ENCODE results near the gene EFCAB6.

EFCAB6 gene

GRCh38 chr22:43706151-43706550, 106.0 kb downstream of the EFCAB6 start:
- no peak for DNase-seq (ENCODE audit: low spot score)
- POLR2A ChIA-PET (ENCODE audit: low non-redundant PET) = no interaction called here
- H3K27ac ChIP-seq = no peak overlapping the region
- CTCF ChIA-PET = no interaction called here
- no peak for TF ChIP-seq CTCF (conservative IDR thresholded peaks at IDR 0.05; ENCODE audit: low read depth)

GRCh38 chr22:43704051-43704450, 108.1 kb downstream of the EFCAB6 start:
- no peak for DNase-seq (ENCODE audit: low spot score)
- no peak for TF ChIP-seq CTCF (conservative IDR thresholded peaks at IDR 0.05; ENCODE audit: low read depth)
- ChIA-PET POLR2A (ENCODE audit: low non-redundant PET) (no interaction called here), CTCF (no interaction called here)
- no peak overlapping the region for H3K27ac ChIP-seq

- ChIA-PET POLR2A (ENCODE audit: low non-redundant PET) (no interaction called here), CTCF (no interaction called here)
- DNase-seq (ENCODE audit: low spot score) = no peak
- no peak overlapping the region for H3K27ac ChIP-seq
- TF ChIP-seq CTCF (conservative IDR thresholded peaks at IDR 0.05; ENCODE audit: low read depth) = no peak
Observed at GRCh38 chr22:43698403-43698802, 113.7 kb downstream of the EFCAB6 start.

GRCh38 chr22:43697894-43698293, 114.2 kb downstream of the EFCAB6 start:
- POLR2A ChIA-PET (ENCODE audit: low non-redundant PET) = no interaction called here
- no peak for DNase-seq (ENCODE audit: low spot score)
- H3K27ac ChIP-seq = no peak overlapping the region
- CTCF ChIA-PET = no interaction called here
- no peak for TF ChIP-seq CTCF (conservative IDR thresholded peaks at IDR 0.05; ENCODE audit: low read depth)

- ChIA-PET CTCF (no interaction called here), POLR2A (ENCODE audit: low non-redundant PET) (no interaction called here)
- H3K27ac ChIP-seq = no peak overlapping the region
- no peak for TF ChIP-seq CTCF (conservative IDR thresholded peaks at IDR 0.05; ENCODE audit: low read depth)
- no peak for DNase-seq (ENCODE audit: low spot score)
Observed at GRCh38 chr22:43693249-43693648, 118.9 kb downstream of the EFCAB6 start.

- TF ChIP-seq CTCF (conservative IDR thresholded peaks at IDR 0.05; ENCODE audit: low read depth) = no peak
- H3K27ac ChIP-seq = no peak overlapping the region
- no peak for DNase-seq (ENCODE audit: low spot score)
- POLR2A ChIA-PET (ENCODE audit: low non-redundant PET) = no interaction called here
- CTCF ChIA-PET = no interaction called here
Observed at GRCh38 chr22:43689356-43689755, 122.7 kb downstream of the EFCAB6 start.

- no peak for DNase-seq (ENCODE audit: low spot score)
- CTCF ChIA-PET = no interaction called here
- POLR2A ChIA-PET (ENCODE audit: low non-redundant PET) = no interaction called here
- no peak overlapping the region for H3K27ac ChIP-seq
- TF ChIP-seq CTCF (conservative IDR thresholded peaks at IDR 0.05; ENCODE audit: low read depth) = no peak
Observed at GRCh38 chr22:43682851-43683250, 129.3 kb downstream of the EFCAB6 start.

Measured in RWPE1 (cell line).